DOHH2 (cell line): ENCODE measurements around the gene HBEGF.

ENCODE experiments used
- CTCF ChIP-seq: fragments of 200-600 bp; sonication (generic); IDR thresholded peaks from one replicate; pipeline ENCODE4 v1.5.1; 2014; ENCODE audit warnings: antibody characterized with exemption, mild to moderate bottlenecking, low read depth, low read length; ENCODE audit not compliant: poor library complexity, severe bottlenecking
- EZH2phosphoT487 ChIP-seq: fragments of 200-600 bp; sonication (generic); IDR thresholded peaks from 2 replicates; pipeline ENCODE4 v1.6.1; 2017; ENCODE audit warnings: borderline replicate concordance, mild to moderate bottlenecking, antibody characterized with exemption, low read length, moderate library complexity, mixed read lengths

- TF ChIP-seq CTCF, result no peak
- TF ChIP-seq EZH2phosphoT487, result no peak
Measured at GRCh38 chr5:140381972-140382371, 35.6 kb upstream of the HBEGF start.
